GM18520 (cell line): ENCODE measurements around the gene FAM161A.
"Not testable (repeated sequence)": the region's sequence is repeated elsewhere in the genome, so short reads cannot be mapped to it uniquely, and the experiment has no call there.

Experiments used
- ATAC-seq: cut with Tn5 transposase; IDR thresholded peaks from one replicate; pipeline ENCODE4 v1.9.1; 2021; ENCODE audit not compliant: unreplicated experiment

Gene FAM161A

GRCh38 chr2:61853847-61854563 is at the start of gene FAM161A:
Gene FAM161A (minus strand): TSS chr2:61854060. CDS start chr2:61854041, 19 bp downstream.
- peak; percentile 53 for ATAC-seq

- ATAC-seq: no peak
These were observed 46.4 kb upstream of the FAM161A start for GRCh38 chr2:61900281-61900680.

GRCh38 chr2:61898810-61899209 is 45.0 kb upstream of the FAM161A start:
- ATAC-seq: no peak

- peak; percentile 88 for ATAC-seq
These were observed 34.6 kb upstream of the FAM161A start, which contains the start of gene CCT4 for GRCh38 chr2:61888267-61889055. Gene CCT4 (minus strand): TSS chr2:61888656. CDS start chr2:61888507, 149 bp downstream.

- ATAC-seq: no peak
These were observed 33.9 kb upstream of the FAM161A start for GRCh38 chr2:61887717-61888266.

GRCh38 chr2:61885896-61886603 is 32.2 kb upstream of the FAM161A start:
- no peak for ATAC-seq

GRCh38 chr2:61882850-61883249 is 29.0 kb upstream of the FAM161A start:
- ATAC-seq: no peak

- not testable (repeated sequence) for ATAC-seq
These were observed 25.5 kb upstream of the FAM161A start for GRCh38 chr2:61879351-61879750.

- no peak for ATAC-seq
These were observed 24.9 kb upstream of the FAM161A start for GRCh38 chr2:61878761-61879160.

- ATAC-seq: no peak
These were observed 23.8 kb upstream of the FAM161A start for GRCh38 chr2:61877571-61878245.

GRCh38 chr2:61876400-61876799 is 22.5 kb upstream of the FAM161A start:
- ATAC-seq: no peak

- ATAC-seq: not testable (repeated sequence)
These were observed 12.7 kb upstream of the FAM161A start for GRCh38 chr2:61866482-61867089.

- no peak for ATAC-seq
These were observed 8.2 kb upstream of the FAM161A start for GRCh38 chr2:61862085-61862484.

GRCh38 chr2:61857224-61857623 is 3.4 kb upstream of the FAM161A start:
- no peak for ATAC-seq

- no peak for ATAC-seq
These were observed 1.4 kb upstream of the FAM161A start for GRCh38 chr2:61855318-61855613.

GRCh38 chr2:61854564-61855317 is 881 bp upstream of the FAM161A start:
- ATAC-seq: peak; percentile 87

GRCh38 chr2:61853086-61853846 is 594 bp downstream of the FAM161A start:
- ATAC-seq: peak; percentile 38

GRCh38 chr2:61851270-61851669 is 2.6 kb downstream of the FAM161A start:
- ATAC-seq: not testable (repeated sequence)

- ATAC-seq: no peak
These were observed 8.5 kb downstream of the FAM161A start for GRCh38 chr2:61845320-61845719.
